ENCODE results near the gene ZDHHC8.

DNA sequence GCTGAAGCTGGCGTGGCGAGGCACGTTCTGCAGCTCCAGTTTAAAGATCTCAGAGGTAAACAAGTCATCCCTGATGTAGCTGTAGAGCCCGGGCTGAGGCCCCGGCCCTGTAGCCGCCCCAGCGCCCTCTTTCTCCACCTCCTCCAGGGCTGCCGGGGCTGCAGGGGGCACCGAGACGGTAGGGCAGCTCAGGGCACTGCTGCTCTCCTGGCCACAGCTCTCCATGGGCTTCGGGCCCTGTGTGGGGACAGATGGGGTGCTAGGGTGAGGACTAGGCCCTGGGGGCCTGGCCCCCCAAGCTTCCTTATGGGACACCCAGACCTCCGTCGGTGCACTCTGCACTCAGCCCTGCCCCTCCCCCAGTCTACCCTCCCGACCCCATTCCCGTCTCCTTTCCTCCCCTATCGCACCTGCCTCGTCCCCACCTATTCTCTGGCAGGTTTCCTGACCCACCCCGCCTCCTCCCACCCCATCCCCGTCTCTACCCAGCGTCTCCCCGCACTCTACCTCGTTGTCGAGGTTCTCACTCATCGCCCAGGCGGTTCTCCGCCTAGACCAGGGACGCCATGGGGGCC lies 15.1 kb upstream of the ZDHHC8 start:
- TF ChIP-seq POLR2A (IDR thresholded peaks at IDR 0.05) (no peak), CTCF (IDR thresholded peaks at IDR 0.05 in 8 of 11, conservative IDR thresholded peaks at IDR 0.05 in 3 of 11) (no peak), POLR2AphosphoS5 (IDR thresholded peaks at IDR 0.05) (no peak)
